GM18907 (cell line): ENCODE measurements around the gene ATG7.
A peak's percentile ranks its signal among the peaks of the same experiment; 100 is the strongest.
"Not testable (repeated sequence)": the region's sequence is repeated elsewhere in the genome, so short reads cannot be mapped to it uniquely, and the experiment has no call there.

ENCODE experiments used
- ATAC-seq: cut with Tn5 transposase; IDR thresholded peaks from one replicate; pipeline ENCODE4 v1.9.1; 2021; ENCODE audit warnings: mild to moderate bottlenecking, moderate library complexity; ENCODE audit not compliant: unreplicated experiment

ATG7 gene

GRCh38 chr3:11563865-11564185 is 291.6 kb downstream of the ATG7 start:
- no peak for ATAC-seq

GRCh38 chr3:11564577-11565001 is 292.4 kb downstream of the ATG7 start:
- no peak for ATAC-seq

- no peak for ATAC-seq
Measured at GRCh38 chr3:11565072-11565471, 292.9 kb downstream of the ATG7 start.

GRCh38 chr3:11565492-11565891 is 293.3 kb downstream of the ATG7 start:
- no peak for ATAC-seq

- ATAC-seq: no peak
Measured at GRCh38 chr3:11565932-11566331, 293.7 kb downstream of the ATG7 start.

GRCh38 chr3:11566478-11566877 is 294.3 kb downstream of the ATG7 start:
- no peak for ATAC-seq

- ATAC-seq: no peak
Measured at GRCh38 chr3:11566916-11567315, 294.7 kb downstream of the ATG7 start.

- no peak for ATAC-seq
Measured at GRCh38 chr3:11567516-11568467, 295.6 kb downstream of the ATG7 start.

- no peak for ATAC-seq
Measured at GRCh38 chr3:11568503-11569155, 296.4 kb downstream of the ATG7 start.

- no peak for ATAC-seq
Measured at GRCh38 chr3:11569156-11569741, 297.1 kb downstream of the ATG7 start.

- no peak for ATAC-seq
Measured at GRCh38 chr3:11570251-11570650, 298.1 kb downstream of the ATG7 start.

- no peak for ATAC-seq
Measured at GRCh38 chr3:11570789-11571495, 298.7 kb downstream of the ATG7 start.

- not testable (repeated sequence) for ATAC-seq
Measured at GRCh38 chr3:11572660-11573059, 300.5 kb downstream of the ATG7 start.

- ATAC-seq: no peak
Measured at GRCh38 chr3:11574981-11575669, 302.9 kb downstream of the ATG7 start.

GRCh38 chr3:11575677-11576076 is 303.5 kb downstream of the ATG7 start:
- no peak for ATAC-seq

- no peak for ATAC-seq
Measured at GRCh38 chr3:11576453-11576852, 304.3 kb downstream of the ATG7 start.

- no peak for ATAC-seq
Measured at GRCh38 chr3:11578169-11578568, 306.0 kb downstream of the ATG7 start.

- no peak for ATAC-seq
Measured at GRCh38 chr3:11580645-11581044, 308.4 kb downstream of the ATG7 start.

GRCh38 chr3:11581237-11582190 is 309.3 kb downstream of the ATG7 start:
- peak; percentile 32 for ATAC-seq
